GM21447 (cell line): Measurements from ENCODE around the gene PROK2.

Experiments
- ATAC-seq: cut with Tn5 transposase; IDR thresholded peaks from one replicate; pipeline ENCODE4 v1.9.1; 2021; ENCODE audit not compliant: unreplicated experiment

The PROK2 gene

GRCh38 chr3:71751602-71752001, 33.3 kb downstream of the PROK2 start:
- ATAC-seq = no peak

- ATAC-seq = no peak
Observed at GRCh38 chr3:71744738-71745137, 40.2 kb downstream of the PROK2 start.

GRCh38 chr3:71742621-71743020, 42.3 kb downstream of the PROK2 start:
- ATAC-seq = no peak

- no peak for ATAC-seq
Observed at GRCh38 chr3:71734881-71735280, 50.1 kb downstream of the PROK2 start.

- no peak for ATAC-seq
Observed at GRCh38 chr3:71733319-71733718, 51.6 kb downstream of the PROK2 start.

GRCh38 chr3:71732637-71733036, 52.3 kb downstream of the PROK2 start:
- no peak for ATAC-seq

GRCh38 chr3:71728632-71729342, 56.2 kb downstream of the PROK2 start:
- ATAC-seq = no peak

GRCh38 chr3:71726146-71726545, 58.8 kb downstream of the PROK2 start:
- ATAC-seq = no peak

- peak; percentile 30 for ATAC-seq
Observed at GRCh38 chr3:71725271-71725991, 59.5 kb downstream of the PROK2 start, which contains the start of gene EIF4E3. Gene EIF4E3 (minus strand): TSS chr3:71725402. CDS start chr3:71725367, 35 bp downstream.

- ATAC-seq = peak; percentile 43
Observed at GRCh38 chr3:71724584-71725270, 60.2 kb downstream of the PROK2 start.

- no peak for ATAC-seq
Observed at GRCh38 chr3:71724171-71724453, 60.8 kb downstream of the PROK2 start.

GRCh38 chr3:71723452-71724170, 61.3 kb downstream of the PROK2 start:
- ATAC-seq = no peak

- ATAC-seq = no peak
Observed at GRCh38 chr3:71722693-71723092, 62.3 kb downstream of the PROK2 start.
